ENCODE results near the gene RASGRP2.

The RASGRP2 gene

DNA sequence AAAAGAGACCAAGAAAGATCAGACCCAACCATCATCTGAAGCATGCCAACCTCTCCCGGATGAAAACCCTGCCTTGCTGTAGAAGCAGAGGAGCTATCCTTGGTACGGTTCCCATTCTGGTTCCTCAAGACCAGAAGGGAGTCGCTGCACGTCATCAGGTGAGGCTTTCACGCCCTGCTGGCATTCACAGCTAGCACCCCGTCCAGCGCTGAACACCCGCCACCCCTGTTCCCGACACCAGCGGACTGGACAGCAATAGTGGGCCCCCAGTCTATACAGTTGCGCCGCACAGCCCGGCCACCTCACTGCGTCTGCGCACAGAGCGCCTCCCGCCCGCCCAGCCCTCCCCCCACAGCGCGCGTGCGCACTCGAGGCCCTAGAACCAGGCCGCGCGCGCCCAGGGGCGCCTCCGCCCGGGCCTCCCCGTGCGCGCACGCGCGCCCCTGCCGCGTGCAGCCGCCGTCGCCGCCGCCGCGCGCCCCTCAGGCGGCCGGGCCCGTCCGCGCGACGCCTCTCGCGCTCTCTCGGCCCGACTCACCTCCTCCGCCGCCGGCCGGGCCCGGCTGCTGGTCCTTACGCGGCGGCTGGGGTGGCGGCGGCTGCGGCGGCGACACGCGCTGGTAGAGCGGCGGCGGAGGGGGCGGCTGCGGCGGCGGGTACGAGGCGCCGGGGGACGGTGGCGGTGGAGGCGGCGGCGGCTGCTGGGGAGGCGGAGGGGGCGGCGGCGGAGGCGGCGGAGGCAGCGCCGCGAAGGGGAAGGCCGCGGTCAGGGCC lies 33.7 kb upstream of the RASGRP2 start (continued):
- TF ChIP-seq, protein P1, sequence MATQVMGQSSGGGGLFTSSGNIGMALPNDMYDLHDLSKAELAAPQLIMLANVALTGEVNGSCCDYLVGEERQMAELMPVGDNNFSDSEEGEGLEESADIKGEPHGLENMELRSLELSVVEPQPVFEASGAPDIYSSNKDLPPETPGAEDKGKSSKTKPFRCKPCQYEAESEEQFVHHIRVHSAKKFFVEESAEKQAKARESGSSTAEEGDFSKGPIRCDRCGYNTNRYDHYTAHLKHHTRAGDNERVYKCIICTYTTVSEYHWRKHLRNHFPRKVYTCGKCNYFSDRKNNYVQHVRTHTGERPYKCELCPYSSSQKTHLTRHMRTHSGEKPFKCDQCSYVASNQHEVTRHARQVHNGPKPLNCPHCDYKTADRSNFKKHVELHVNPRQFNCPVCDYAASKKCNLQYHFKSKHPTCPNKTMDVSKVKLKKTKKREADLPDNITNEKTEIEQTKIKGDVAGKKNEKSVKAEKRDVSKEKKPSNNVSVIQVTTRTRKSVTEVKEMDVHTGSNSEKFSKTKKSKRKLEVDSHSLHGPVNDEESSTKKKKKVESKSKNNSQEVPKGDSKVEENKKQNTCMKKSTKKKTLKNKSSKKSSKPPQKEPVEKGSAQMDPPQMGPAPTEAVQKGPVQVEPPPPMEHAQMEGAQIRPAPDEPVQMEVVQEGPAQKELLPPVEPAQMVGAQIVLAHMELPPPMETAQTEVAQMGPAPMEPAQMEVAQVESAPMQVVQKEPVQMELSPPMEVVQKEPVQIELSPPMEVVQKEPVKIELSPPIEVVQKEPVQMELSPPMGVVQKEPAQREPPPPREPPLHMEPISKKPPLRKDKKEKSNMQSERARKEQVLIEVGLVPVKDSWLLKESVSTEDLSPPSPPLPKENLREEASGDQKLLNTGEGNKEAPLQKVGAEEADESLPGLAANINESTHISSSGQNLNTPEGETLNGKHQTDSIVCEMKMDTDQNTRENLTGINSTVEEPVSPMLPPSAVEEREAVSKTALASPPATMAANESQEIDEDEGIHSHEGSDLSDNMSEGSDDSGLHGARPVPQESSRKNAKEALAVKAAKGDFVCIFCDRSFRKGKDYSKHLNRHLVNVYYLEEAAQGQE (tag by site-specific recombination; IDR thresholded peaks at IDR 0.05): peak; percentile 96
- TF ChIP-seq ZNF133 (tag by site-specific recombination; IDR thresholded peaks at IDR 0.05) (no peak), ZFP69B (tag by site-specific recombination; IDR thresholded peaks at IDR 0.05) (peak; percentile 84), IKZF3 (tag by site-specific recombination; IDR thresholded peaks at IDR 0.05) (no peak), ZBTB17 (tag by site-specific recombination; IDR thresholded peaks at IDR 0.05) (0 out of 2 replicates have a peak, but pooled peaks have one; percentile 9), EGR2 (tag by site-specific recombination; IDR thresholded peaks at IDR 0.05; ENCODE audit: low read depth) (no peak), ZNF23 (tag by site-specific recombination; IDR thresholded peaks at IDR 0.05; ENCODE audit: borderline replicate concordance) (no peak), ZNF16 (tag by site-specific recombination; IDR thresholded peaks at IDR 0.05; ENCODE audit: low read depth) (no peak), PATZ1 (tag by site-specific recombination; IDR thresholded peaks at IDR 0.05) (peak; percentile 42; the same call in 1 of the 2 replicates), FEZF1 (tag by site-specific recombination; IDR thresholded peaks at IDR 0.05) (no peak), SP2 (tag by site-specific recombination; IDR thresholded peaks at IDR 0.05) (peak; percentile 16; the same call in 1 of the 2 replicates)
- TF ChIP-seq, protein P2, sequence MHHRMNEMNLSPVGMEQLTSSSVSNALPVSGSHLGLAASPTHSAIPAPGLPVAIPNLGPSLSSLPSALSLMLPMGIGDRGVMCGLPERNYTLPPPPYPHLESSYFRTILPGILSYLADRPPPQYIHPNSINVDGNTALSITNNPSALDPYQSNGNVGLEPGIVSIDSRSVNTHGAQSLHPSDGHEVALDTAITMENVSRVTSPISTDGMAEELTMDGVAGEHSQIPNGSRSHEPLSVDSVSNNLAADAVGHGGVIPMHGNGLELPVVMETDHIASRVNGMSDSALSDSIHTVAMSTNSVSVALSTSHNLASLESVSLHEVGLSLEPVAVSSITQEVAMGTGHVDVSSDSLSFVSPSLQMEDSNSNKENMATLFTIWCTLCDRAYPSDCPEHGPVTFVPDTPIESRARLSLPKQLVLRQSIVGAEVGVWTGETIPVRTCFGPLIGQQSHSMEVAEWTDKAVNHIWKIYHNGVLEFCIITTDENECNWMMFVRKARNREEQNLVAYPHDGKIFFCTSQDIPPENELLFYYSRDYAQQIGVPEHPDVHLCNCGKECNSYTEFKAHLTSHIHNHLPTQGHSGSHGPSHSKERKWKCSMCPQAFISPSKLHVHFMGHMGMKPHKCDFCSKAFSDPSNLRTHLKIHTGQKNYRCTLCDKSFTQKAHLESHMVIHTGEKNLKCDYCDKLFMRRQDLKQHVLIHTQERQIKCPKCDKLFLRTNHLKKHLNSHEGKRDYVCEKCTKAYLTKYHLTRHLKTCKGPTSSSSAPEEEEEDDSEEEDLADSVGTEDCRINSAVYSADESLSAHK (tag by site-specific recombination; IDR thresholded peaks at IDR 0.05): no peak

- H3K4me3 ChIP-seq (ENCODE audit: low read depth, low read length): peak overlapping the region; percentile 96
- H3K9me3 ChIP-seq (ENCODE audit: control insufficient read depth, insufficient read depth, low read depth, low read length): no peaks in the 10 kb centered on the region
- ChIA-PET POLR2A (interaction anchor here (0.6 to 2.0 kb wide), 3 partner anchors 13 to 369 kb away, joined by 3 to 16 read pairs (median 6); partner anchors contain the start of gene PYGM), CTCF (interaction anchor here (0.6 to 2.8 kb wide), 4 partner anchors 9 to 54 kb away, joined by 3 to 13 read pairs (median 5); partner anchors contain the start of gene RASGRP2)
- H3K4me1 ChIP-seq (ENCODE audit: control insufficient read depth, insufficient read depth, low read length): no peaks in the 10 kb centered on the region
- 0 out of 2 replicates have a peak, but pooled peaks have one; percentile 23 for TF ChIP-seq ZBTB17 (tag by site-specific recombination; IDR thresholded peaks at IDR 0.05)
- TF ChIP-seq ZNF175 (tag by site-specific recombination; IDR thresholded peaks at IDR 0.05): no peak
- no peak for TF ChIP-seq ZNF529 (tag by site-specific recombination; IDR thresholded peaks at IDR 0.05; ENCODE audit: insufficient replicate concordance)
- TF ChIP-seq ZNF510 (tag by site-specific recombination; IDR thresholded peaks at IDR 0.05; ENCODE audit: insufficient replicate concordance): no peak
- no peak for TF ChIP-seq AEBP2 (tag by site-specific recombination; IDR thresholded peaks at IDR 0.05; ENCODE audit: borderline replicate concordance)
- no peak overlapping the region for H3K27ac ChIP-seq (ENCODE audit: extremely low read depth, low read depth, low read length)
- peaks cover 37 to 61% of the 10 kb centered on the region in 2 experiments for H3K36me3 ChIP-seq (ENCODE audit: control insufficient read depth in 2 of 2, insufficient read depth in 1 of 2, low read length in 2 of 2)
These were observed 32.9 kb upstream of the RASGRP2 start for GRCh38 chr11:64776875-64777274.

Data from HEK293 (cell line).